Measurements from ENCODE around the gene DAD1.
"Not testable (repeated sequence)": the region's sequence is repeated elsewhere in the genome, so short reads cannot be mapped to it uniquely, and the experiment has no call there.

Gene DAD1

GRCh38 chr14:22547313-22547947 lies 41.6 kb downstream of the DAD1 start:
- peak overlapping the region; percentile 66 to 68 for H3K27ac ChIP-seq
- no peak for TF ChIP-seq CTCF (IDR thresholded peaks at IDR 0.05)
- no peak overlapping the region for H3K4me3 ChIP-seq
- DNase-seq (ENCODE audit: low spot score) = no peak

- peak overlapping the region; percentile 66 to 68 for H3K27ac ChIP-seq
- TF ChIP-seq CTCF (IDR thresholded peaks at IDR 0.05) = no peak
- no peak overlapping the region for H3K4me3 ChIP-seq
- no peak for DNase-seq (ENCODE audit: low spot score)
These were observed 42.3 kb downstream of the DAD1 start for GRCh38 chr14:22546722-22547071.

- Histone ChIP-seq H3K4me3 (no peak overlapping the region), H3K27ac (peak overlapping the region; percentile 66 to 68)
- TF ChIP-seq CTCF (IDR thresholded peaks at IDR 0.05) = no peak
- DNase-seq (ENCODE audit: low spot score) = no peak
These were observed 42.9 kb downstream of the DAD1 start for GRCh38 chr14:22545842-22546721.

- Histone ChIP-seq H3K27ac (no peak overlapping the region), H3K4me3 (no peak overlapping the region)
- no peak for TF ChIP-seq CTCF (IDR thresholded peaks at IDR 0.05)
- DNase-seq (ENCODE audit: low spot score) = no peak
These were observed 44.1 kb downstream of the DAD1 start for GRCh38 chr14:22544881-22545420.

- TF ChIP-seq CTCF (IDR thresholded peaks at IDR 0.05) = no peak
- H3K27ac ChIP-seq = no peak overlapping the region
- no peak for DNase-seq (ENCODE audit: low spot score)
- no peak overlapping the region for H3K4me3 ChIP-seq
These were observed 44.6 kb downstream of the DAD1 start for GRCh38 chr14:22544406-22544805.

- H3K4me3 ChIP-seq; H3K27ac ChIP-seq; DNase-seq (ENCODE audit: low spot score): not testable (repeated sequence)
These were observed 45.3 kb downstream of the DAD1 start for GRCh38 chr14:22543570-22544357.

GRCh38 chr14:22542360-22542759 lies 46.7 kb downstream of the DAD1 start:
- H3K4me3 ChIP-seq = no peak overlapping the region
- DNase-seq (ENCODE audit: low spot score) = no peak
- TF ChIP-seq CTCF (IDR thresholded peaks at IDR 0.05) = no peak
- no peak overlapping the region for H3K27ac ChIP-seq

Data from coronary artery (tissue), 2 donors.